HCEC 1CT (cell line): ENCODE measurements around the gene ZBTB49.

ENCODE experiments used
- DNase-seq: peaks from one replicate; pipeline ENCODE4 v3.0.0-alpha.2; 2017

The ZBTB49 gene

DNA sequence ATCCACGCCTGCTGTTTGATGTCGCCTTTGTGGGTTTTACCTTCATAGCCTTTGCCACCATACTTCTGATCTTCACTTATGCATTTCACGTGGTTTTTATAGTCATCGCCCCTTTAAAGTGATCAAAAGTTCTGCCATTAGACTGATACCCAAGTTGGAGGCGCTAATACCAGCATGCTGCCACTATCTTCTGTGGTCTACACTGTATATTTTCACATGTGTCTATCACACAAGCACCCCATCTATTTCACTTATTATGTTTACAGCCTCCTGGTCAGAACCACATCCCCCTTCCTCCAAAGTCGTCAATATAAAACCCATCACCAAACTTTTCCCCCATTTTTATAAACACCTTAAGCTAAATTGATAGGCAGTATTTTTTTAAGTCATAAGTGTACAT lies 8.3 kb upstream of the ZBTB49 start:
- DNase-seq, result no peak

DNA sequence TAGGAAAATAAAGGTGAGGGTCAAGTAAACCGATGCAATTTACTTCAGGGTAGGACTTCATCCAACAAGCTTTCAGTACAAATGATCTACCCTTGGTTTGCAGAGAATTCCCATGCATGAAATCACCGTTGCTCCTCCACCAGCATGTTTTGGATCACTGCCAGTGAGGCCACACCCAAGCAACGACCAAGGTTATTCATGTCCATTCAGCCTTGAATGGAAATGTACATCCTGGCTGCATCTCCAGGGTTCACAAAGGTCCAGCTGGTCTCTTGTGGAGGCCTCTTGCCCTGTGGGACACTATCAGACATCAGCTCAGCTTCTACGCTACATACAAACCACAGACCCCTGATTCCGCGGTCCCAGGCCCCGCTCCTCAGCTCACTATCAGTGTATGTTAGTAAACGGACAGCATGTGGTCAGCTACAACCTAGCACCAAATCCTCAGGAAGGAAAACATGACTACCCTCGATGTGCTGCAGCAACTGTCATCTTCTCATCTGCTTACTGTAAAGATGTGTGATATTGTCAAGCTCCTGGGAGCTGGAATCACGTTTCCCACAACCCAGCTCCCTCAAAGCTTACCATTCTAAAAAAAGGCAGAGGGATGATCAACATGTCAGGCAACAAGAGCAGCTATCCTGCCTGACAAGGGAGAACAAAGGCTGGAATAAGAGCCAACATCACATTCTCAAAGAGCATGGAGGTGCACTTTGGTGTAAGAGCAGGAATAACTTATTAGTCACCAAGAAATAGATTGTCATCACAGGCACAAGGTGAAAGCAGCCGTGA lies 5.0 kb upstream of the ZBTB49 start:
- no peak for DNase-seq

DNA sequence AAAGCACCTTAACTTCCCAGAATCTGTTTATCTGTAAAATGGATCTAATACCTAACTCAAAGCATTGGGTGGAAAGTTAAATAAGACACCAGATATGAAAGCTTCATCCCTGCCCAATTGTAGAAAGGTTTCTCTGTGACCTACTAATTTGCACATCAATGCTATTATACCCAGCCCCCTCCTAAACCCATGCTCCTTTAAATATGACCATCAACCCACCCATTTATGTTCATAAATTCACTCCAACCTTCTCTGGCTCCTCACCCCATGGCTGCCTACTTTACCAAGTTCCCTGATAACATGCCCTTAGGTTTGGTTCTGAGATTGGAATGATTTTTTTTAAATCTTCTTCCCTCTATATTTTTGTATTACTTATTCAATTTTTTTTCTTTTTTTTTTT lies 2.0 kb upstream of the ZBTB49 start:
- no peak for DNase-seq

DNA sequence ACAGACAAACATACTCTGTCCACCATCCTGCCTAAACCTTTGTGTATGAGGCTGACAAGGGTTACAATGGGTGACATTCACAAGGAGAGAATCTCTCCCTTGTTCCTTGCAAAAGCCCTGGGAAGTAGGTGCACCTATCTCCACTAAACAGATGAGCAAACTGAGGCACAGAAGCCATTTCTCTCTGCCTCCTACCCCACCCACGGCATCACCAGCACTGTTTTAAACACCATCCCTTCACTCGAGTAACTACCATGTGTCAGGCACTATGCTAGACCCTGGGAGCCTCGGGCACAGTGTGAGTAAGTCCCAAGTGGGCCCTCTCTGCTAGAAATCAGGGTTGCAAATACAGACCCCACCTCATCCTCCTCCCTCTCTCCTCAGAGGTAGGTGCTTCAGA lies 996 bp upstream of the ZBTB49 start:
- no peak for DNase-seq

DNA sequence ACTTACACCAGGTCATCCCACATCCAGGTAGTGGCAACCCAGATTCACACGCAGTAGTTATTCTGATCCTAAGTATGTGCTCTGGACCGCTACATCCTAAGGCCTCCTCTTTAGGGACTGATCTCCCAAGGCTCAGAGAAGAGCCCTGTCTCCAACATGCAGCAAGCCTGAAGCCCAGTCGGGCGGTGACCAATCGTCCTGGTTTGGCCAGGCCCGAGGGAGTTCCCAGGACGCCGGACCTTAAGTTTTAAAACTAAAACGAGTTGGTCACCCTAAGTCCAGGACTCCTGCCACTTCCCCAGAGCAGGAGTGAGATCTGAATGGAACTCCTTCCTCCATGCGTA lies 482 bp upstream of the ZBTB49 start:
- DNase-seq, result no peak

DNA sequence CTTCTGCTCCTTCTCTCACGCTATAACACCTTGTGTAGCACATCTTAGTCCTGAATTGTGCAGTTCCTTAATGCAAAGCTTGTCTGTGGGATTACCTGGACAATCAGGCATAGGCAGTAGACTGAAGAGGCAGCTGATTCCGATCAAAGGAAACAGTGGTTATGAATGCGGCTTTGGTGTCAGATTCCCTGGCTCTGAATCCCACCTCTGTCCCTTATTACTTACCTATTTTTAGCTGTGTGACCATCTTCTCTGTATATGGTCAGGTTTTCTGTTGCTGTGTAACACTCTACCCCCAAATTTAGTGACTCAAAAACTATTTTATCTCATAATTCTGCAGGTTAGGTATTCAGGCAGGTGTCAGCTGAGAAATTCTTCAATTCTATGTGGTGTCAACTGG lies 3.2 kb downstream of the ZBTB49 start:
- no peak for DNase-seq

DNA sequence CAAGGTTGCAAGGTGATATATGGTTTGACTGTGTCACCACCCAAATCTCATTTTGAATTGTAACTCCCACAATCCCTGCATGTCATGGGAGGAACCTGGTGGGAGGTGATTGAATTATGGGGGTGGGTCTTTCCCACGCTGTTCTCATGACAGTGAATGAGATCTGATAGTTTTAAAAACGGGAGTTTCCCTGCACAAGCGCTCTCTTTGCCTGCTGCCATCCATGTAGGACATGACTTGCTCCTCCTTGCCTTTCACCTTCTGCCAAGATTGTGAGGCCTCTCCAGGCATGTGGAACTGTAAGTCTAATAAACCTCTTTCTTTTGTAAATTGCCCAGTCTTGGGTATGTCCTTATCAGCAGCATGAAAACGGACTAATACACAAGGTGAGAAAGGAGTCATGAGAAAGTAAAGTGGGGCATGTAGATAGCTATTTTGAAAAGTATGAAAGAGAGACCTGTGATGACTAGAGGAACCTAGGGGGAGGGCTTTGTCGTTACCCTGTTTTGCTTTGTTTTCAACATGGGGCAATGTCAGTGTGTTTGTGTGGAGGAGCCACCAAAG lies 6.3 kb downstream of the ZBTB49 start:
- DNase-seq, result no peak

DNA sequence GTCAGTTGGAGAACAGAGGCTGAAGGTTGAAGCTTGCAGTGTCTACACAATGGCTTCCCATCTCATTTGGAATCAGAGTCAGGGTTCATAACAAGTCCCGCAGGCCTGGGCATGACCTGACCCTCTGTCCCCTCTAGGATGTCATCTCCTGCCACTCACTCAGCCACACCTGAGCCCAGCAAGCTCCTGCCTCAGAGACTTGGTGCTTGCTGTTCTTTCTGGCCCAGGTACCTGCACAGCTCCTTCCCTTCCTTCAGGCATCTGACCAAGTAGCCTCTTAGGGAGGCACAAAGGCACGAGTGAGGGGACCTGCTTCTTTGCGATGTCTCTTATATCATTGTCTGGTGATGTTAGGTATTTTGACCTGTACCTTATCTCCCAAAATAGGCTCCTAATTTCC lies 9.0 kb downstream of the ZBTB49 start:
- no peak for DNase-seq

DNA sequence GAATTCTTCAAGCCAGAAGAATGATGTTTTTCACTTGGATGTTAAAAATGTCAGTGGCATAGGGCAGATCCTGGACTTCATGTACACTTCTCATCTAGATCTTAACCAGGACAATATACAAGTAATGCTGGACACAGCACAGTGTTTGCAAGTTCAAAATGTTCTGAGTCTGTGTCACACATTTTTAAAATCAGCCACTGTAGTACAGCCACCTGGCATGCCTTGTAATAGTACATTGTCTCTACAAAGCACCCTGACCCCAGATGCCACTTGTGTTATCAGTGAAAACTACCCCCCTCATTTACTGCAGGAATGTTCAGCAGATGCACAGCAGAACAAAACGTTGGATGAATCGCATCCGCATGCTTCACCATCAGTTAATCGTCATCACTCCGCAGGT lies 11.9 kb downstream of the ZBTB49 start:
- no peak for DNase-seq

DNA sequence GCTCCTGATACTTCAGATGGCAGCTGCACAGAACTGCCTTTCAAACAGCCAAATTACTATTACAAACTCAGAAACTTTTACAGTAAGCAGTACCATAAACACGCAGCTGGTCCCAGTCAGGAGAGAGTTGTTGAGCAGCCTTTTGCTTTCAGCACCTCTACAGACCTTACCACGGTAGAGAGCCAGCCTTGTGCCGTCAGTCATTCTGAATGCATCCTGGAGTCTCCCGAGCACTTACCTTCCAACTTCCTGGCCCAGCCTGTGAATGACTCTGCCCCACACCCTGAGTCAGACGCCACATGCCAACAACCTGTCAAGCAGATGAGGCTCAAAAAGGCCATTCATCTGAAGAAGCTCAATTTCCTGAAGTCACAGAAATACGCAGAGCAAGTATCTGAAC lies 12.4 kb downstream of the ZBTB49 start:
- DNase-seq, result no peak

DNA sequence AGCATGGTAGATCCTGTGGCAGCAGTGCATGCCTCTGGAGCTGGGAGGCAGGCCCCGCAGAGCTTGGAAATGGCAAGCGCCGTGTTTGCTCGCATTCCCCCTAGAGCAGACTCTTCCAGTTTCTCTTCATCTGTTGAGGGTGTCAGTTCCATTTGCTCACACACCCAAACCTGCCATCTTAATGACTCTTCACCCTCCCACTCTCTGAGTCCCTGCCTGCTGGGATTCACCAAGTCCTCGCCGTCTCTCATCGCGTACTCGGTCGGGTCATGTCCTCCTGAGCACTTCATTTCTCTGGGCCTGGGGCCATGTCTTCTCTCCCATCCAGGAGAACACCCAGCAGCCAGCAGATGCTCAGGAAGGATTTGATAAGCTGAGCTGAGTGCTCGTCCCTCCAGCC lies 16.9 kb downstream of the ZBTB49 start:
- DNase-seq, result no peak

DNA sequence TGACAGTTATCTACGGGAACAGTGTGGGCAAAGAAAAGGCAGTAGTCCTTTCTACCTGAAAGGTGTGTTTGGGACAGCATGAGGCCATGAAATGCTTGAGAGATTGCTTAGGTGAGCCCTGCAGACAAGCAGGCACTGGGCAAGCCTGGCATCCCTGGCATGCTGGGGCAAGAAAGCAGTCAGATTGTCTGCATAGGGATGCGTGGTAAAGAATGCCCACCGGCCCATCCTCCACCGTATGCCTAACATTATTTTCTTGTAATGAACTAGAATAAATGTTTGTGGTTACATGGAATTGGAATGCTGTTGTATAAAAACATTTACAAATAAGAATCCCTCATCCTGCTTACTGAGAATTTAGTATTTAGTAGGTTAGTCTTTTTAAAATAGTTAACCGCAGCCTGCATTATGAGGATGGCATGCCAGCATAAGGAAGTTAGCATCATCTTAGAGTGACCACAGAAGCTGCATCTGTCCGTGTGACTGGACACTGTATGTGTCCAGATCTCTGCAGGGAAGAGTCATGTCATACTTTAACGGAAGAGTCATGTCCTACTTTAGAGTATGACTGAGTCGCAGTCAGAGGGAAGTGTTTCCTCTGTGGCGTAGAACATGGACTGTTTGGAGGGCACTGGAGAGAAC lies 18.9 kb downstream of the ZBTB49 start:
- peak; percentile 31 for DNase-seq

DNA sequence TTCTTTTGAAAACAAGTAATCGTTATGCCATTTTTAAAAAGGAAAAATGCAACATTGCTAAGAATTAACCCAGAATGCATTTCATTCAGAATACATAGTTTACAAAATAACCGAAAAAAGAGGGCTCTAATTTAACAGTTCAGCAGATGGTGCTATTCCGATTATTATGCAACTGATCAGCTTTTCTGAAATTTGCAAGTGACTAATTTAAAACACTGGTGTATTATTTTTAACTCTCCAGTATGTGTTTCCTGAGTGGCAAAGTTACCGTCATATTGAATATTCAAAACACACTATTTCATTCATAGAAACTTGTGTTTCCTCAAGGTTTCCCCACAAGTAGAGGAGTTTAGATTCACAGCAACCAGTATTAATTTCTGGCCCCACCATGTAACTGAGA lies 21.1 kb downstream of the ZBTB49 start:
- no peak for DNase-seq

DNA sequence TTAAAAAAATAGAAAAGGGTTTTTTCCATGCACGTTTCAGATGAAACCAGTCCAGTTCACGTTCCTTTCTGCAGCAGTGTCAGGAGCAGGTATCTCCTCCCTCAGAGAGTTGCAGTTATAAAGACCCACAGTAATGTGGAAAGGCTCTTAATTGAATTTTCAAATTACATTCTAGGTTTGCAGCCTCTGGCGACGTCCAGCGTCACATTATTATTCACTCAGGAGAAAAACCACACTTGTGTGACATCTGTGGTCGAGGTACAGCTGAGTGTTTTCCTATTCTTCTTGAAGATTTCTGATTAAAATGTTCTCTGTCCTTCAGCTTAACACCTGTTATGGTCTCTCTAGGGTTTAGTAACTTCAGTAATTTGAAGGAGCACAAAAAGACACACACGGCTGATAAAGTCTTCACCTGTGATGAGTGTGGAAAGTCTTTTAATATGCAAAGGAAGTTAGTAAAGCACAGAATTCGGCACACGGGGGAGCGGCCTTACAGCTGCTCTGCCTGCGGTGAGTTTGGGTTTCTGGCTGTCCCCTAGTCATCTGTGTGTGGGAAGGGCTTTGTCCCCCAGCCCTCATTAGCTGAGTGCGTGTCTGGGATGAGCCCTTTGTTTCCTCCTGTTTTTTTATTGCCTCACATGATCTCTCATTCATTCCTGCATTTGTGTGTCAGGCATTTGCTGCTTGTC lies 25.6 kb downstream of the ZBTB49 start:
- no peak for DNase-seq

DNA sequence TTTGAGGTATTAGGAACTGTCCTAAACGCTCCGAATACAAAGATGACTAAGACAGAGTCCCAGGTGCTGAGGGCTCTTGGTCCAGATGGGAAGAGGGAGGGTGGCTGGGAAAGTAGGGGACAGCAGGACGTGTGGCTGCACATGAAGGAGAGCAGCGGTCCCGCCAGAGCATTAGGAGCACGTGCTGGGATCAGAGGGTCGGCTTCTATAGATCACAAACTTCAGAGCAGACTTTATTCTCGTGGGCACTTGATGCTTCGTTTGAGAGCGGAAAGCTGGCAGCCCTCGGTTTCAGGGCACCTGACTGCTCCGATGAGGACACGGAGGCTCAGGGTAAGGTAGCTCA lies 26.1 kb downstream of the ZBTB49 start:
- DNase-seq, result no peak

DNA sequence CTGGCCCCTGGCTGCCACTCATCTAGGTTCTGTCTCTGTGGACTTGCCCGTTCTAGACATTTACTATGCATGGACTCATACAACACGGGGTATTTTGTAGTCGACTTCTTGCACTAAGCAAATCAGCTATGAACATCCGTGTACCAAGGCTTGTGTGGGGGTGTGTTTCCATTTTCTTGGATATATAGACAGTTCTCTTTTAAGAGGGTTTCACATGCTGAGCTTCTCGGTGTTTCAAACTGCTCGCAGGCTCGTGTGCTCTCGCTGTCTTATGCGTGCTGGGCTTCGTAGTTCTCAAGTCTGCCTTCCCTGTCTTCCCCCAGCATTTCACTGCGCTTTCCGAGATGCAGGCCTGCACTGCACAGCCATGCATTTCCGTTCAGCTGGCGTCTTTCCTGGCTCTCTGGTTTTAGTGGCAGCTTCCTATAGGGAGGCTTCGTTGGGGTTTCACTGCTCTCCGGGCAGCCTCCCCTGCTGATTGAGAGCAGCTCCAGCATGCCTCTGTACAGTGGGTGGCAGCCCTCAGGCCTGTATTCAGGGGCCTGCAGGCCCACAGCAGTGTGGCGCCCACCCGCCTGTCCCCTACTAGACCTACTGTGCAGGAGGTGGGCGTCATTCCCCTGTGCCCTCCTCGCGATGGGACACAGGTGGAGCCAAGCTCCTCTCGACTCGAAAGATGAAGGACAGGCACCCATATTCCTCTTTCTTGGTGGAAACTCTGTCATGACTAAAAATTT lies 27.6 kb downstream of the ZBTB49 start:
- no peak for DNase-seq

DNA sequence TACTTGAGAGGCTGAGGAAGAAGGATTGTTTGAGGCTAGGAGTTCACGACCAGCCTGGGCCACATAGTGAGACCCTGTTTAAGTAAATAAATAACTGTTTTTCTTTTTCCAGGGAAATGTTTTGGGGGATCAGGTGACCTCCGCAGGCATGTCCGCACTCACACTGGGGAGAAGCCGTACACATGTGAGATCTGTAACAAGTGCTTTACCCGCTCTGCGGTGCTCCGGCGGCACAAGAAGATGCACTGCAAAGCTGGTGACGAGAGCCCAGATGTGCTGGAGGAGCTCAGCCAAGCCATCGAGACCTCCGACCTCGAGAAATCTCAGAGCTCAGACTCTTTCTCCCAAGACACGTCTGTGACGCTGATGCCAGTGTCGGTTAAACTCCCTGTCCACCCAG lies 30.5 kb downstream of the ZBTB49 start:
- no peak for DNase-seq

DNA sequence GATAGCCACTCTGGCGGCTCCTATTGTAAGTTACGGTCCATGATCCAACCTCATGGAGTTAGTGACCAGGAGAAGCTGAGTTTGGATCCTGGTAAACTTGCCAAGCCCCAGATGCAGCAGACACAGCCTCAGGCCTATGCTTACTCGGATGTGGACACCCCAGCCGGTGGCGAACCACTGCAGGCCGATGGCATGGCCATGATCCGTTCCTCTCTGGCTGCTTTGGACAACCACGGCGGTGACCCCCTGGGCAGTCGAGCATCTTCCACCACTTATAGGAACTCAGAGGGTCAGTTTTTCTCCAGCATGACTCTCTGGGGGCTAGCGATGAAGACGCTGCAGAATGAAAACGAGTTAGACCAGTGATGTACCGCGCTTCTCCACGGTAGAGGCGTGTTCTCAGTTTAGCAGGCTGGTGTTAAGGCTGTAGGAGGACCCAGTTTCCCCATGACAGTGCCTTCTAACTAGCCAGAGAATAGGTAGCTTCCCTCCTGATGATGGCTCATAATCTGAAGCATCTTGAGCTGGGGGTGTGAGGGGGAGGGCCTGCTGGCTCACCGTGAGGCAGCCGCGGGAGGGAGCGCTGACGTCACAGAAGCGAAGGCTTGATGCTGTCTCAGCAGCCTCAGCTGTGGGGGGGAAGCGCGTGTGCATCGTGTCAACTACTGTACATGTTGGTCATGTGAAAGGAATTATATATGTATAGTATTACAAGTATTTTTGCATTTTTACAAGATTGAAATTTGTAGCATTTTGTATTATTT lies 31.1 kb downstream of the ZBTB49 start:
- DNase-seq, result no peak

DNA sequence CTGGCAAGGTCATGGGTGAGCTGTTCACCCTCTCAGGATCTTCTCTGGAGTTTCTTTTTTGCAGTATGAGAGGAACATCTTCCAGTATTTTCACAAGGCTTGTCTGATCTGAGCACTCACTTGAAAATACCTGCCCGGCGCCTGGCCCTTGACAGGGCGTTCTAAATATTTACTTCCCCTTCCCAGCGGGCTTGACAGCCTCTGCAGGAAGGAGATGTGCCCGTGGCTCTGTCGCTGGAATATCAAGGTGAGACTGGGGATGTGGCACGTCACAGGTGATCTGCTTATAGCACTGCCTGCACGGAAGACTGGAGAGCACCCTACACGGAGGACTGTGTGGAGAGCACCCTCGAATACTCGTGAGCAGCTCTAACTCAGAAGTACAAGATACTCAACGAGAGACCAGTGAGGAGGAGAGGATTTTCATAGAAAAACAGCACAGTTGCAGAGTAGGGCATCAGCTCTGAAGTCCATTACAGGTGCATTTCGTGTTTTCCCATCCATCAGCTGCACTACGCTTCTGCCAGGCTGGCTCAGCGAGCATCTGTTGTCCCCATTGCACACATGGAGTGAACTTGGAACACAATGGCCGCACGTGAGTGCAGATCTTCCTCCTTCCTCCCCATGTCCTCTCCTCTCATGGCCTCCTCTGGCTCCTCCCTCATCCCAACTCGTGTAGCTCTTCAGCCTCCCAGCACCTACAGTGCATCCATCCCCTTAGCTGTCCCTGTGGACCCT lies 32.1 kb downstream of the ZBTB49 start:
- no peak for DNase-seq

DNA sequence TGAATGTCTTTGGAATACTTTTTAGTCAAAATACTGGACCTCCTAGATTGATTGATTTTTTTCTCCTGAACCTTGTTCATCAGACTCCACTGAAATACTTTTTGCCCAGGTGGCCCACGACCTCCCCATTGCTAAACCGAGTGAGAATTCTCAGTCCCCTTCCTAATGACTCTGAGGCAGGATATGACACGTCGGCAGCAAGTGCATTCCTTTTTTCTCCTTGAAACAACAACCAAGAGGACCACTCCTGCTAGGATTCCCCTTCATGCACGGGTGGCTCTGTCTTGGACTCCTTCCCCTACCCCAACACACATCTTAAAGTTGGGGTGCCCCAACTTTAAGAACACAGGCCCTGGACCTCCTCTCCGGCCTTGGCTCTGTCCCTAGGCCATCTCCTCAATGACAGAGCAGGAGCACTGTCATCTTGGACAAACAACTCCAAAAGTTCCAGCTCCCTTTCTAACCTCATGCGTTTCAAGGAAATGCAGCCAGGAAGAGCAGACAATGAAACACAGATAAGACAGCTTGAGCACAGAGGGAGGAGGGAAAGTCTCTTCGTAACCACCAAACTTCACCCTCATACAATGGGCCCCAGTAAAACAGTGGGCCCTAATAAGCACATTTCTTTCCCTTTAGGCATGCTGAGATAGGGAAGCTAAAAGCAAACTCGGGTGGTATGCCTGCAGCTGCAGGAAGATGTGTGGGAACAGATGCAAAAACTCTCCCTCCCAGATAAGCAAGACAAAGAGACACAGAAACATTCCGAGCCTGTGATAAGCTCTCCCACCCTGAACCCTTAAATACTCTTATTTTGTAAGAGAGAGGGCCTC lies 33.9 kb downstream of the ZBTB49 start:
- no peak for DNase-seq

DNA sequence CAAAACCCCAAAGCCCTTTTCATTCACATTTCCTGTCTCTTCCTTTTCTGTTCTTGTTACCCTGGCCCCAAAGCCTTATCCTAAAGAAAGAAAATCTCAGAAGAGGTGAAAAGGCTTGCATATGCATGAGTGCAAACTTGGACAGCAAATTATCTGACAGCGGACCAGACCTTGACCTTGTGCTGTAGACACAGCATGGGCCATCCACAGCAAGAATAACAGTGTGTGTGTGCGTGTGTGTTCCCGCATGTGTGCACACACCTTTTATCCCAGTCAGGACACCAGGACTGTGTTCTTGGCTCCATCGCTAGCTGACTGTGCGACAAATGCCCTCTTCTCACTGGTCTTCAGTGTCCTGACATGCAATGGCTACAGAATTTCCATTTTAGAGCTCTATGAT lies 35.3 kb downstream of the ZBTB49 start:
- no peak for DNase-seq
